Upper lobe of left lung (tissue), 6 donors: Measurements from ENCODE around the gene CDK7. TPM values are rescaled to one million over a fixed set of nuclear protein-coding genes. Genes with fewer than 3 reads are reported as not detected.

Experiments
- ATAC-seq, 2 donors: fragments of 200-7000 bp; cut with Tn5 transposase; one replicate each; pipeline ENCODE4 v1.9.1; 2022; ENCODE audit warnings: mild to moderate bottlenecking in 2 of 2, moderate library complexity in 2 of 2; ENCODE audit not compliant: low FRiP score in 2 of 2
- DNase-seq, 2 donors: peaks; one replicate each; pipeline ENCODE4 v3.0.0-alpha.2; 2019 to 2020
- H3K27ac ChIP-seq, 4 donors: fragments of 200-600 bp; sonication (generic); one replicate each; pipeline ENCODE4 v1.5.1; 2016 to 2019
- H3K27me3 ChIP-seq, 4 donors: fragments of 200-600 bp; sonication (generic); one replicate each; pipeline ENCODE4 v1.5.1; 2017 to 2019
- H3K36me3 ChIP-seq, 4 donors: fragments of 200-600 bp; sonication (generic); one replicate each; pipeline ENCODE4 v1.5.1; 2016 to 2019
- H3K4me1 ChIP-seq, 4 donors: fragments of 200-600 bp; sonication (generic); one replicate each; pipeline ENCODE4 v1.5.1; 2018 to 2019
- H3K4me3 ChIP-seq, 4 donors: fragments of 200-600 bp; sonication (generic); one replicate each; pipeline ENCODE4 v1.5.1; 2017 to 2019; ENCODE audit warnings: mild to moderate bottlenecking in 2 of 4, moderate library complexity in 1 of 4
- H3K9me3 ChIP-seq, 4 donors: fragments of 200-600 bp; sonication (generic); one replicate each; pipeline ENCODE4 v1.5.1; 2018 to 2019
- CTCF ChIP-seq, 6 experiments: fragments of 450-650 bp in 4 of 6; fragments of 200-600 bp in 2 of 6; sonication (generic) in 2 of 6; IDR thresholded peaks; one replicate each; pipeline ENCODE4 v1.5.1; 2016 to 2019; ENCODE audit warnings: antibody characterized with exemption in 6 of 6
- EP300 ChIP-seq, 4 donors: sonication (generic); formaldehyde crosslinking; IDR thresholded peaks; one replicate each; pipeline ENCODE4 v1.5.1; 2017; ENCODE audit warnings: antibody characterized with exemption in 4 of 4, control low read depth in 2 of 4
- POLR2A ChIP-seq, 4 donors: fragments of 450-650 bp; IDR thresholded peaks; one replicate each; pipeline ENCODE4 v1.5.1; 2016 to 2017; ENCODE audit warnings: antibody characterized with exemption in 4 of 4, mild to moderate bottlenecking in 2 of 4
- POLR2AphosphoS5 ChIP-seq, 2 donors: sonication (generic); formaldehyde crosslinking; IDR thresholded peaks; one replicate each; pipeline ENCODE4 v1.5.1; 2017; ENCODE audit warnings: antibody characterized with exemption in 2 of 2
- WGBS, 2 donors: methylation state at CpG; one replicate each; pipeline ENCODE4 v1.1.5; 2017 to 2018; 5-methylcytosine and 5-hydroxymethylcytosine counted together
- total RNA-seq, 6 donors: library from RNA; depleted of rRNA in 4 of 6; stranded (reverse); fragments of >200 nt in 4 of 6; gene quantifications; one replicate each; pipeline versions ENCODE4 v1.1.0 to v1.2.1, GENCODE V29; 2016 to 2021
- donor health status: DM: no; HTN: no; CAD: no; lungs with moderate emphysema.
- donor health status: DM: no; HTN: yes; CAD: no; lungs with severe emphysema.

The CDK7 gene
- total RNA-seq, 6 donors from 2014 or later: 8.3 to 36.4 (median 22.1) TPM

GRCh38 chr5:69295088-69295754, 60.5 kb downstream of the CDK7 start:
- ATAC-seq (no peak), DNase-seq (no peak)
- Histone ChIP-seq H3K4me1 (no peaks in the 10 kb centered on the region), H3K4me3 (no peak overlapping the region), H3K27ac (no peak overlapping the region), H3K9me3 (no peaks in the 10 kb centered on the region), H3K27me3 (no peaks in the 10 kb centered on the region), H3K36me3 (peaks cover 0 to 13% (median 1%) of the 10 kb centered on the region in 4 donors)
- WGBS, 2 donors: 68 to 72% methylated on average over 10 of the region's 10 CpGs
- TF ChIP-seq POLR2AphosphoS5 (IDR thresholded peaks at IDR 0.05) (no peak), CTCF (IDR thresholded peaks at IDR 0.05) (no peak), EP300 (IDR thresholded peaks at IDR 0.05) (no peak), POLR2A (IDR thresholded peaks at IDR 0.05) (no peak)

GRCh38 chr5:69299625-69300024, 64.9 kb downstream of the CDK7 start:
- Histone ChIP-seq H3K4me1 (no peaks in the 10 kb centered on the region), H3K27ac (no peak overlapping the region), H3K9me3 (no peaks in the 10 kb centered on the region), H3K27me3 (no peaks in the 10 kb centered on the region), H3K36me3 (peaks cover 0 to 6% (median 0%) of the 10 kb centered on the region in 4 donors), H3K4me3 (no peak overlapping the region)
- 77 to 80% methylated on average over 6 of the region's 6 CpGs for WGBS, 2 donors
- no peak for TF ChIP-seq CTCF (IDR thresholded peaks at IDR 0.05)
- TF ChIP-seq POLR2AphosphoS5 (IDR thresholded peaks at IDR 0.05): no peak
- TF ChIP-seq POLR2A (IDR thresholded peaks at IDR 0.05): no peak
- TF ChIP-seq EP300 (IDR thresholded peaks at IDR 0.05): no peak
- ATAC-seq: no peak
- no peak for DNase-seq

GRCh38 chr5:69300537-69301203, 66.0 kb downstream of the CDK7 start:
- DNase-seq (no peak), ATAC-seq (no peak)
- H3K27ac ChIP-seq: no peak overlapping the region
- no peak for TF ChIP-seq CTCF (IDR thresholded peaks at IDR 0.05)
- no peak for TF ChIP-seq POLR2A (IDR thresholded peaks at IDR 0.05)
- TF ChIP-seq EP300 (IDR thresholded peaks at IDR 0.05): no peak
- no peak for TF ChIP-seq POLR2AphosphoS5 (IDR thresholded peaks at IDR 0.05)
- H3K36me3 ChIP-seq: peaks cover 0 to 10% (median 0%) of the 10 kb centered on the region in 4 donors
- no peaks in the 10 kb centered on the region for H3K9me3 ChIP-seq
- WGBS, 2 donors: 70 to 85% methylated on average over 5 of the region's 5 CpGs
- H3K4me3 ChIP-seq: no peak overlapping the region
- no peaks in the 10 kb centered on the region for H3K27me3 ChIP-seq
- no peaks in the 10 kb centered on the region for H3K4me1 ChIP-seq

GRCh38 chr5:69305512-69305911, 70.8 kb downstream of the CDK7 start:
- WGBS, 2 donors: 89 to 92% methylated on average over 8 of the region's 8 CpGs
- ATAC-seq: no peak
- H3K27me3 ChIP-seq: no peaks in the 10 kb centered on the region
- H3K27ac ChIP-seq: no peak overlapping the region
- H3K4me1 ChIP-seq: no peaks in the 10 kb centered on the region
- no peak for DNase-seq
- no peaks in the 10 kb centered on the region for H3K9me3 ChIP-seq
- peaks cover 0 to 31% (median 5%) of the 10 kb centered on the region in 4 donors for H3K36me3 ChIP-seq
- TF ChIP-seq POLR2AphosphoS5 (IDR thresholded peaks at IDR 0.05): no peak
- TF ChIP-seq EP300 (IDR thresholded peaks at IDR 0.05): no peak
- no peak for TF ChIP-seq POLR2A (IDR thresholded peaks at IDR 0.05)
- TF ChIP-seq CTCF (IDR thresholded peaks at IDR 0.05): no peak
- H3K4me3 ChIP-seq: no peak overlapping the region
